Gastrocnemius medialis (tissue), 4 donors: Measurements from ENCODE around the gene IFIT5.

ENCODE experiments used
- CTCF ChIP-seq, 5 experiments: fragments of 450-650 bp in 3 of 5; fragments of 200-600 bp in 2 of 5; sonication (generic) in 2 of 5; IDR thresholded peaks in 4 of 5; conservative IDR thresholded peaks in 1 of 5; 1 replicate in 4 of 5; 2 replicates in 1 of 5; pipeline ENCODE4 v1.5.1; 2016 to 2019; ENCODE audit warnings: antibody characterized with exemption in 5 of 5, mild to moderate bottlenecking in 3 of 5, moderate library complexity in 3 of 5
- POLR2A ChIP-seq, 2 donors: fragments of 450-650 bp; IDR thresholded peaks; one replicate each; pipeline ENCODE4 v1.6.1; 2017; ENCODE audit warnings: antibody characterized with exemption in 2 of 2, mild to moderate bottlenecking in 2 of 2, moderate library complexity in 2 of 2

GRCh38 chr10:89454561-89455347 is 40.4 kb downstream of the IFIT5 start:
- no peak for TF ChIP-seq POLR2A (IDR thresholded peaks at IDR 0.05)
- TF ChIP-seq CTCF (IDR thresholded peaks at IDR 0.05 in 4 of 5, conservative IDR thresholded peaks at IDR 0.05 in 1 of 5), result no peak
